Common myeloid progenitor, CD34-positive (primary cell): ENCODE measurements around the gene ZNF598.

Source experiments
- CTCF ChIA-PET: fragments of 350-600 bp; sonication (Branson Sonifier 250); formaldehyde crosslinking; loops from one replicate; lab custom pipeline; 2021; ENCODE audit warnings: antibody characterized with exemption; lab: Charles Lee
- POLR2A ChIA-PET: fragments of 350-600 bp; sonication (Branson Sonifier 250); formaldehyde crosslinking; loops from one replicate; lab custom pipeline; 2021; ENCODE audit warnings: antibody characterized with exemption; lab: Charles Lee
- DNase-seq, 3 donors: peaks; one replicate each; pipeline versions ENCODE4 v3.0.0 to v3.0.0-alpha.2; 2013
- H3K27ac ChIP-seq, 2 experiments: 1 replicate in 1 of 2; 2 replicates in 1 of 2; pipeline ENCODE4 v1.7.0; 2013; ENCODE audit warnings: inconsistent platforms in 2 of 2, low read length in 2 of 2, mild to moderate bottlenecking in 2 of 2, low read depth in 1 of 2, moderate library complexity in 1 of 2; ENCODE audit not compliant: severe bottlenecking in 2 of 2, insufficient read depth in 1 of 2, poor library complexity in 1 of 2
- H3K27me3 ChIP-seq, 5 experiments: replicated peaks in 2 of 5; 1 replicate in 3 of 5; 2 replicates in 2 of 5; pipeline versions ENCODE4 v1.6.1 to v1.7.0; 2013; ENCODE audit warnings: low read length in 4 of 5, mild to moderate bottlenecking in 2 of 5, moderate library complexity in 2 of 5, inconsistent platforms in 1 of 5; ENCODE audit not compliant: insufficient read depth in 5 of 5, control insufficient read depth in 4 of 5
- H3K36me3 ChIP-seq, 4 experiments: 1 replicate in 2 of 4; 2 replicates in 2 of 4; pipeline versions ENCODE4 v1.6.1 to v1.7.0; 2013; ENCODE audit warnings: low read length in 3 of 4, control low read depth in 1 of 4, mild to moderate bottlenecking in 1 of 4; ENCODE audit not compliant: control insufficient read depth in 4 of 4, insufficient read depth in 4 of 4
- H3K4me1 ChIP-seq, 4 experiments: 1 replicate in 3 of 4; 2 replicates in 1 of 4; pipeline versions ENCODE4 v1.6.1 to v1.7.1; 2013; ENCODE audit warnings: low read length in 3 of 4, mild to moderate bottlenecking in 3 of 4, control low read depth in 1 of 4, inconsistent platforms in 1 of 4, moderate library complexity in 1 of 4; ENCODE audit not compliant: control insufficient read depth in 4 of 4, insufficient read depth in 4 of 4; ENCODE audit errors: control extremely low read depth in 1 of 4
- H3K4me3 ChIP-seq, 7 experiments: 1 replicate in 4 of 7; 2 replicates in 3 of 7; pipeline versions ENCODE4 v1.5.1 to v1.7.0; 2013; ENCODE audit warnings: mild to moderate bottlenecking in 7 of 7, low read length in 6 of 7, moderate library complexity in 6 of 7, inconsistent platforms in 2 of 7, low read depth in 2 of 7, control low read depth in 1 of 7; ENCODE audit not compliant: insufficient read depth in 4 of 7, control insufficient read depth in 1 of 7; ENCODE audit errors: extremely low read depth in 1 of 7
- H3K9me3 ChIP-seq, 5 experiments: 1 replicate in 4 of 5; 2 replicates in 1 of 5; pipeline versions ENCODE4 v1.6.1 to v1.7.1; 2013; ENCODE audit warnings: low read length in 4 of 5, mild to moderate bottlenecking in 2 of 5, inconsistent platforms in 1 of 5, low read depth in 1 of 5, moderate library complexity in 1 of 5; ENCODE audit not compliant: control insufficient read depth in 4 of 5, insufficient read depth in 2 of 5; ENCODE audit errors: control extremely low read depth in 1 of 5
- WGBS: methylation state at CpG from one replicate; pipeline ENCODE4 v1.1.5; 2013; ENCODE audit not compliant: insufficient coverage; 5-methylcytosine and 5-hydroxymethylcytosine counted together

The ZNF598 gene

GRCh38 chr16:2028146-2028545 is 18.5 kb upstream of the ZNF598 start:
- no peak overlapping the region for H3K27ac ChIP-seq
- H3K9me3 ChIP-seq = no peaks in the 10 kb centered on the region
- H3K4me3 ChIP-seq = no peak overlapping the region
- CTCF ChIA-PET = interaction anchor here (1.2 to 1.7 kb wide), 2 partner anchors 9 to 29 kb away, joined by 3 to 4 read pairs; no protein-coding TSS in a partner anchor
- H3K27me3 ChIP-seq = peaks cover 0 to 24% (median 7%) of the 10 kb centered on the region in 5 experiments
- POLR2A ChIA-PET = no interaction called here
- no peak for DNase-seq
- H3K36me3 ChIP-seq = no peaks in the 10 kb centered on the region
- WGBS = 96% methylated on average over 2 of the region's 3 CpGs
- peaks cover 0 to 39% (median 21%) of the 10 kb centered on the region in 4 experiments for H3K4me1 ChIP-seq

GRCh38 chr16:2027024-2028010 is 17.7 kb upstream of the ZNF598 start:
- Histone ChIP-seq H3K4me1 (peaks cover 0 to 38% (median 23%) of the 10 kb centered on the region in 4 experiments), H3K27me3 (peaks cover 0 to 24% (median 7%) of the 10 kb centered on the region in 5 experiments), H3K36me3 (no peaks in the 10 kb centered on the region), H3K4me3 (peak overlapping the region in 6 of 7 experiments; percentile 32 to 58 (median 54)), H3K9me3 (no peaks in the 10 kb centered on the region), H3K27ac (no peak overlapping the region)
- peak in 1 of 3 donors; percentile 48 for DNase-seq
- POLR2A ChIA-PET = interaction anchor here (0.8 to 0.9 kb wide), 3 partner anchors 19 to 128 kb away, joined by 3 to 4 read pairs (median 4); partner anchors contain the start of genes NTHL1, TRAF7 and TSC2
- 9% methylated on average over 39 of the region's 76 CpGs for WGBS
- CTCF ChIA-PET = interaction anchor here (1.2 to 1.7 kb wide), 2 partner anchors 10 to 29 kb away, joined by 3 to 4 read pairs; no protein-coding TSS in a partner anchor

GRCh38 chr16:2026461-2027023 is 16.9 kb upstream of the ZNF598 start, which contains the start of gene NHERF2:
Gene NHERF2, plus strand, starts transcription at chr16:2026902. Its CDS starts 104 bp downstream, at chr16:2027006.
- CTCF ChIA-PET = no interaction called here
- POLR2A ChIA-PET = no interaction called here
- Histone ChIP-seq H3K4me1 (peaks cover 0 to 36% (median 23%) of the 10 kb centered on the region in 4 experiments), H3K36me3 (no peaks in the 10 kb centered on the region), H3K4me3 (peak within 1 kb of the TSS in 6 of 7 experiments; percentile 32 to 58 (median 54)), H3K27ac (no peak within 1 kb of the TSS), H3K27me3 (peaks cover 0 to 27% (median 7%) of the 10 kb centered on the region in 5 experiments), H3K9me3 (no peaks in the 10 kb centered on the region)
- no peak for DNase-seq
- 9% methylated on average over 40 of the region's 59 CpGs for WGBS

- Histone ChIP-seq H3K4me3 (peak overlapping the region in 1 of 7 experiments; percentile 47), H3K9me3 (no peaks in the 10 kb centered on the region)
- CTCF ChIA-PET = interaction anchor here (1.0 to 1.3 kb wide), 3 partner anchors 10 to 122 kb away, joined by 3 to 4 read pairs (median 3); no protein-coding TSS in a partner anchor
These were observed 16.3 kb upstream of the ZNF598 start for GRCh38 chr16:2025878-2026460.

GRCh38 chr16:2025251-2025650 is 15.6 kb upstream of the ZNF598 start:
- Histone ChIP-seq H3K4me3 (no peak overlapping the region), H3K9me3 (no peaks in the 10 kb centered on the region), H3K36me3 (no peaks in the 10 kb centered on the region), H3K27ac (no peak overlapping the region), H3K27me3 (peaks cover 0 to 36% (median 7%) of the 10 kb centered on the region in 5 experiments), H3K4me1 (peaks cover 0 to 39% (median 29%) of the 10 kb centered on the region in 4 experiments)
- WGBS = 98% methylated on average over 14 of the region's 14 CpGs
- POLR2A ChIA-PET = no interaction called here
- no peak for DNase-seq
- CTCF ChIA-PET = interaction anchor here (1.0 to 1.6 kb wide), 6 partner anchors 9 to 127 kb away, joined by 3 to 5 read pairs (median 4); no protein-coding TSS in a partner anchor

More at GRCh38 chr16:2025878-2026460, 16.3 kb upstream of the ZNF598 start:
- no peak overlapping the region for H3K27ac ChIP-seq
- H3K36me3 ChIP-seq = no peaks in the 10 kb centered on the region
- WGBS = 96% methylated on average over 12 of the region's 16 CpGs
- DNase-seq = no peak
- peaks cover 0 to 33% (median 23%) of the 10 kb centered on the region in 4 experiments for H3K4me1 ChIP-seq
- H3K27me3 ChIP-seq = peaks cover 0 to 29% (median 7%) of the 10 kb centered on the region in 5 experiments
- POLR2A ChIA-PET = no interaction called here

- DNase-seq = no peak
- ChIA-PET CTCF (interaction anchor here (1.0 to 2.6 kb wide), 9 partner anchors 13 to 129 kb away, joined by 3 to 12 read pairs (median 4); partner anchors contain the start of genes NTHL1 and TSC2), POLR2A (no interaction called here)
- H3K4me3 ChIP-seq = no peak overlapping the region
- H3K4me1 ChIP-seq = peaks cover 0 to 51% (median 38%) of the 10 kb centered on the region in 4 experiments
- no peak overlapping the region for H3K27ac ChIP-seq
- 86% methylated on average over 12 of the region's 12 CpGs for WGBS
- peaks cover 0 to 48% (median 8%) of the 10 kb centered on the region in 5 experiments for H3K27me3 ChIP-seq
- H3K9me3 ChIP-seq = no peaks in the 10 kb centered on the region
- no peaks in the 10 kb centered on the region for H3K36me3 ChIP-seq
These were observed 14.4 kb upstream of the ZNF598 start for GRCh38 chr16:2024032-2024420.
